Mucosa of rectum (tissue), 2 donors: ENCODE results near the gene RNASE12.
"Not testable (repeated sequence)": the region's sequence is repeated elsewhere in the genome, so short reads cannot be mapped to it uniquely, and the experiment has no call there.

Experiments
- H3K27ac ChIP-seq, 2 donors: one replicate each; pipeline ENCODE4 v1.7.0; 2013; ENCODE audit warnings: inconsistent platforms in 2 of 2, low read depth in 2 of 2, low read length in 2 of 2
- H3K27me3 ChIP-seq, 2 donors: one replicate each; pipeline ENCODE4 v1.7.0; 2013; ENCODE audit warnings: low read length in 2 of 2; ENCODE audit not compliant: control insufficient read depth in 2 of 2, insufficient read depth in 2 of 2
- H3K36me3 ChIP-seq, 2 donors: one replicate each; pipeline ENCODE4 v1.7.0; 2013; ENCODE audit warnings: low read length in 2 of 2; ENCODE audit not compliant: control insufficient read depth in 2 of 2, insufficient read depth in 2 of 2
- H3K4me1 ChIP-seq, 2 donors: one replicate each; pipeline ENCODE4 v1.7.0; 2013; ENCODE audit warnings: low read length in 2 of 2, mild to moderate bottlenecking in 1 of 2; ENCODE audit not compliant: control insufficient read depth in 2 of 2, insufficient read depth in 2 of 2
- H3K4me3 ChIP-seq, 2 donors: one replicate each; pipeline ENCODE4 v1.7.0; 2013; ENCODE audit warnings: low read length in 2 of 2
- H3K9ac ChIP-seq, 2 donors: one replicate each; pipeline ENCODE4 v1.7.0; 2013; ENCODE audit warnings: low read length in 2 of 2, low read depth in 1 of 2, mild to moderate bottlenecking in 1 of 2
- H3K9me3 ChIP-seq, 2 donors: one replicate each; pipeline ENCODE4 v1.7.0; 2013; ENCODE audit warnings: low read length in 2 of 2; ENCODE audit not compliant: control insufficient read depth in 2 of 2
- donor health status: healthy.
- donor health status: Normal muscosa, but diverticular disease.

RNASE12 gene

DNA sequence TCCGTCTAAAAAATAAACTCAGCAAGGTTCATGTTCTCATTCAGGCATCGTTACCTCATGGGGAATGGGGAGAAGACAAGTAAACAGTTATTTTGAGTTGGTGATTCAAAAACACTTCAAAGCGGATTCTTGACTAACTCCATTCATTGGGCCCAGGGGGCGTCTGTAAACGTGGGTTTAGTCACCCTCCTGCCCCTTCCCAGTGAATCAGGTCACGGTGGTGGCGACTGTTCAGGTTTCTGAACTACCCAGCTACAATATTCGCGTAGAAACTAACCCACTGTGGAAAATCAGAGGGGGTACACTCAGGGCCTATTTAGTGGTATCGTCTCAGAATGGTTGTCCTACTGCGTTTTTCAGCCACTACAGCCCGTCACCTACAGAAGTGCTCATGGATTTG, 35.1 kb upstream of the RNASE12 start:
- Histone ChIP-seq H3K4me1 (peaks cover 6 to 7% of the 10 kb centered on the region in 2 donors), H3K9me3 (no peaks in the 10 kb centered on the region), H3K4me3 (no peak overlapping the region), H3K9ac (no peak overlapping the region), H3K36me3 (no peaks in the 10 kb centered on the region), H3K27me3 (peaks cover 3 to 10% of the 10 kb centered on the region in 2 donors), H3K27ac (no peak overlapping the region)

DNA sequence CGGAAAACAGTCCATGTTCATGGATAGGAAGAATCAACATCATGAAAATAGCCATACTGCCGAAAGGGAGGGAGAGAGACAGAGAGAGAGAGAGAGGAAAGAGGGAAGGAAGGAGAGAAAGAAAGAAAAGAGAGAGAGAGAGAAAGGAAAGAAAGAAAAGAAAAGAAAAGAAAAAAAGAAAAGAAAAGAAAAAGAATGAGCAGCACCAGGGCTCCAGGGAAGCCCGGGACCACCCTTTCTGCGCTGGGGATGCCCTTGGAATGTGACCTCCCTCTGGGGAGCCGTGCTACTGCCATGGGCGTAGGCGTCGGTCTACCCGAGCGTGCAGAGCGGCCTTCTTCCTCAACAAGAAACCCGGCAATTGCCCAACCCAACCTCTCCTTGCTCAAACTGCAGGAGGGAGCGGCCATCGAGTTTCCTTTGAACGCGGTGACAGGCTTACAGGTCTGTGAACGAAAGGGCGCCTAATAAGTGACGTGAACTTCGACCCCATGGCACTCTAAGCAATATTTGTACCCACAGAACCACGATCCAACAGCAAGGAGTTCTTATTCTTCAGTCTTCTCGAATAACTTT, 33.4 kb upstream of the RNASE12 start:
- Histone ChIP-seq H3K9me3 (no peaks in the 10 kb centered on the region), H3K4me1 (no peaks in the 10 kb centered on the region), H3K27ac (peak overlapping the region in 1 of 2 donors; percentile 10), H3K36me3 (no peaks in the 10 kb centered on the region), H3K27me3 (peaks cover 0 to 4% of the 10 kb centered on the region in 2 donors), H3K4me3 (peak overlapping the region; percentile 53 to 61), H3K9ac (peak overlapping the region; percentile 15 to 31)

DNA sequence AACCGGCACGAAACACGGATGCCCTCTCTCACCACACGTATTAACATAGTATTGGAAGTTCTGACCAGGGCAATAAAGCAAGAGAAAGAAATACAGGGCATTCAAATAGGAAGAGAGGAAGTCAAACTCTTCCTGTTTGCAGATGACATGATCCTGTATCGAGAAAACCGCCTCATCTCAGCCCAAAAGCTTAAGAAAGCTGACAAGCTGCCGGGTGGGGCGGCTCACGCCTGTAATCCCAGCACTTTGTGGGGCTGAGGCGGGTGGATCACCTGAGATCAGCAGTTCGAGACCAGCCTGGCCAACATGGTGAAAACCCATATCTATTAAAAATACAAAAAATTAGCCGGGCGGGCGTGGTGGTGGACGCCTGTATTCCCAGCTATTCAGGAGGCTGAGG, 32.6 kb upstream of the RNASE12 start:
- no peak overlapping the region for H3K9ac ChIP-seq
- H3K27ac ChIP-seq: no peak overlapping the region
- no peaks in the 10 kb centered on the region for H3K4me1 ChIP-seq
- H3K27me3 ChIP-seq: peaks cover 0 to 4% of the 10 kb centered on the region in 2 donors
- no peak overlapping the region for H3K4me3 ChIP-seq
- no peaks in the 10 kb centered on the region for H3K36me3 ChIP-seq
- H3K9me3 ChIP-seq: no peaks in the 10 kb centered on the region

DNA sequence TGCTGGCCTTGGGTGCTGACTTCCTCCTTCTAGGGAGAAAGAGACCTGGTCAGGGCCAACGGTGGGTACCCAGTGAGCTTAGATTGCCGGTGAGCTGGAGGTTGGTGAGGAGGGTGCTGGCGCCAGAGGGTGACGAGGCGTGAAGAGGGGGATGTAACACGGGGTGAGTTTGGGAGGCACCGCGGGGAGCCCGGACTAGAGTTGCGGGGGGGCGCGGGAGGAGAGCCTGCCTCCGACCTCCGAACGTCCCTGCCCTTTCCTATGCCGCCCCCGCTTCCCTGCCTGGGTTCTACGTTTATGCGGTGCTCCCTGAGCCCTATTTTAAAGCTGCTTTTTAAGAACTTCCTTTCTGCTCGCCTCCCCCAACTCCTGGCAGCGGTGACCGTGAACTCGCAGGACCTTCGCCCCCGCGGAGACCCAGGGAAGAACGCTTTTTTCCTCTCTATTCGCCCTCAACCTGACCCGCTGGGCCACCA, 31.7 kb upstream of the RNASE12 start:
- no peak overlapping the region for H3K27ac ChIP-seq
- H3K27me3 ChIP-seq: peaks cover 0 to under 1% of the 10 kb centered on the region in 2 donors
- H3K4me1 ChIP-seq: no peaks in the 10 kb centered on the region
- no peaks in the 10 kb centered on the region for H3K9me3 ChIP-seq
- H3K36me3 ChIP-seq: no peaks in the 10 kb centered on the region
- H3K9ac ChIP-seq: no peak overlapping the region
- no peak overlapping the region for H3K4me3 ChIP-seq

DNA sequence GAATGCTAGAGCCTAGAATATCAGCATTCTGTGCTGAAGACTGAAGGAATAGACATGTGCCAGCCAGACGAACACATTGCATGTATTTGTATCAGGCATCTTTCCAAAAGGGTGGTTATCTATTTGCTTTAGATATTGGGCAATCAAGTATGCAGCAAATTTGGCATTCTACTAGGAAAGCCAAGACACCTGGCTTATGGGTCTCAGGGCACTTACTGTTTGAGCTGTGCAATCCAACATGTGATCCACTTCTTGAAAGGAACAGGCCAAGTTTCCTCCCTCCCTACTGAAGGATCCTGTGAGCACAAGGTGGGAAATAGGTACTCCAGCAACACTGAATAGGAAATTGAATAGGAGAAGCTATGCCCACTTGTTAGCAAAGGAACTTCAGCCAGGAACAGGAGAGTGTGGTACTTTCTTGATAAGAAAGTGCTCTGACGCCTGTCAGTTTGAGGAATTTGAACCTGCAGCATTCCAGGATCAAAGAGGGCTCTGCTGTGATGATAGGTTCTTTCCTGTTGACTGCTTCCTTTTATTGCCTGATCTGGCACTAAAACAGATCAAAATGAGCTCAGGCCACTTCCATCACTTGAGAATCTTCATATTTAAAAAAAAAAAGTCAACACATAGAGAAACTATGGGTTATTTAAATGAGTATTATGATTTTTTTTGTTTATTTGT, 29.8 kb upstream of the RNASE12 start:
- no peaks in the 10 kb centered on the region for H3K27me3 ChIP-seq
- H3K4me3 ChIP-seq: no peak overlapping the region
- no peaks in the 10 kb centered on the region for H3K9me3 ChIP-seq
- no peak overlapping the region for H3K9ac ChIP-seq
- no peak overlapping the region for H3K27ac ChIP-seq
- no peaks in the 10 kb centered on the region for H3K4me1 ChIP-seq
- H3K36me3 ChIP-seq: no peaks in the 10 kb centered on the region

DNA sequence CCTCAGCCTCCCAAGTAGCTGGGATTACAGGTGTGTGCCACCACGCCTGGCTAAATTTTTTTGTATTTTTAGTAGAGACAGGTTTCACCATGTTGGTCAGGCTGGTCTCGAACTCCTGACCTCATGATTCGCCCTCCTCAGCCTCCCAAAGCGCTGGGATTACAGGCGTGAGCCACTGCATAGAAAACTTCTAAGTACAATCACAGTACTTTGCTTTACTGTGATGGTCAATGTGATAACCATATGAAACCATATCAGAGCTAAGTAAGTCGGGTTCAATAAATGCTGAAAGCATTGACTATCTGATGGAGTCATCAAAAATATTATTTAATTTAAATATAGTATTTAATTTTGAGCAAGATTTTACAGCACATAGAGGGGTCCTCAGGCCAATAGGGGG, 28.5 kb upstream of the RNASE12 start:
- not testable (repeated sequence) for H3K9me3 ChIP-seq, H3K9ac ChIP-seq, H3K27me3 ChIP-seq, H3K4me1 ChIP-seq, H3K36me3 ChIP-seq, H3K4me3 ChIP-seq, H3K27ac ChIP-seq

DNA sequence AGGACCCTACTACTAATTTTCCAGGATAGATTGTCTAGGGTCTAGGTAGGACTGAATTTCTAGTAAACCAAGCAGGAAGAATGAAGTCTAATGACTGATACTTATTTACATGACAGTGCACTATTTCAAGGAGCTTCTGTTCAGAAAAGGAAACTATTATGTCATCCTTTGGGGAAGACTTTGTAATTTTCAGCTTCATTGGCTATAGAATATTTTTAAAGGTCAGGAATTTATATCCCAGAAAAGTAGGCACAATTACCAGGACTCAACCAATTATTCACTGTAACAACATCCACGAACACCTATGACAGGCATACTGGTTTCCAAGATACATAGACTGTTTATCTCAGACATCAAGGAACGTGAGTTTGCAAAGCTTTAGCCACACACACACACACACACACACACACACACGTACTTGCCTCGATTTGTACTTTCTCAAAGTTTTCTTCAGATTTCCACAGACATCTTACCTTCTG, 27.1 kb upstream of the RNASE12 start:
- Histone ChIP-seq H3K9ac (no peak overlapping the region), H3K4me1 (no peaks in the 10 kb centered on the region), H3K4me3 (no peak overlapping the region), H3K27me3 (no peaks in the 10 kb centered on the region), H3K27ac (no peak overlapping the region), H3K36me3 (no peaks in the 10 kb centered on the region), H3K9me3 (no peaks in the 10 kb centered on the region)

DNA sequence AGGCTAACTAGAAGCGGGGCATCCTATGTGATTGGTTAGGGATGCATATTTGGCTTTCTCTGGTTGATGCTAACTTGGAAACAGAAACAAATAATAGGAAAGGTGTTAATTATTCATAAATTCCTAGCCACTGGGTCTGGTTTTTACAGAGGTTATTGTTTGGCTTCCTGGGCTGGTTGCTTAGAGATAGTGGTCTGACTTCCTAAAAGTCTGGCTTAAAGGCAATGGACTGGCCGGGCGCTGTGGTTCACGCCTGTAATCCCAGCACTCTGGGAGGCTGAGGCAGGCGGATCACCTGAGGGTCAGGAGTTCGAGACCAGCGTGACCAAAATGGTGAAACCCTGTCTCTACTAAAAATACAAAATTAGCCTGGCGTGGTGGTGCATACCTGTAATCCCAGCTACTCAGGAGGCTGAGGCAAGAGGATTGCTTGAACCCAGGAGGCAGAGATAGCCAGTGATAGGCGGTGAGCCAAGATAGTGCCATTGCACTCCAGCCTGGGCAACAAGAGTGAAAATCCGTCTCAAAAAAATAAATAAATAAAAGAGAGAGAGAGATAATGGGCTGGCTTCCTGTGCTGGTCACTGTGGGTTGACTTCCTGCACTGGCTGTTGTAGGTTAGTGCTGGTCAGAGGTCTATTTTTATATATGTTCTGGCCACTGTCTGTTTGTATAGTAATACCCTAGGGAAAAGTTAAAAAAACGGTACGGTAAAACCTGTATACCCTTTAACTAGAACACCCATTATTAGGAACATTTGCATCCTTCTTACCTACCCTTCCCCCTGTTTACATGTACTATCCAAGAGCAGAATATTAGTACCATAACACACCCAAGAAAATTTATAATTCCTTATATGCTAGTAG, 26.2 kb upstream of the RNASE12 start:
- Histone ChIP-seq H3K27me3 (no peaks in the 10 kb centered on the region), H3K4me3 (no peak overlapping the region), H3K4me1 (peaks cover 0 to 6% of the 10 kb centered on the region in 2 donors), H3K9me3 (no peaks in the 10 kb centered on the region), H3K27ac (no peak overlapping the region), H3K9ac (no peak overlapping the region), H3K36me3 (no peaks in the 10 kb centered on the region)

DNA sequence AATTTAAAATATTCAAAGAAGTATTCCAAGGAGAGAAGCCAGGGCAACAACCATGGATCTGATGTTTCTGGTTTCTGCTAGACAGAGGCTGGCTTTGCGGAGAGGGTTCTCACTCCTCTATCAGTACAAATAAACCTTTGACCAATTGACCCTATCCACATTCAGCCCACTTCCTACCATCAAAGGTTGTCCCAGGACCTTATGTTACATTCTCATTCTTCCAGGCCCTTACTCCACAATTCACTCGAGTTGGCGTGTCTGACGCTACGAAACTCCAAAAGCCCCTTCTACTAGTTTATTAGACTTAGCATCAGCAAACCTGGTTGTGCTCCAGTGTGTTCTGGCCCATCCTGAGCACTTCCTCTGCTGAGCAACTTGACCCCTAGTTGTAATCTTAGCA, 24.8 kb upstream of the RNASE12 start:
- peaks cover 0 to 6% of the 10 kb centered on the region in 2 donors for H3K4me1 ChIP-seq

More for the DNA sequence above, 24.8 kb upstream of the RNASE12 start:
- no peak overlapping the region for H3K9ac ChIP-seq
- H3K9me3 ChIP-seq: no peaks in the 10 kb centered on the region
- no peak overlapping the region for H3K27ac ChIP-seq
- H3K4me3 ChIP-seq: no peak overlapping the region
- no peaks in the 10 kb centered on the region for H3K27me3 ChIP-seq
- no peaks in the 10 kb centered on the region for H3K36me3 ChIP-seq
